Gastrocnemius medialis (tissue), 4 donors: Measurements from ENCODE around the gene PDIA5. TPM values are rescaled to one million over a fixed set of nuclear protein-coding genes. Genes with fewer than 3 reads are reported as not detected.

ENCODE experiments used
- ATAC-seq, 2 donors: fragments of 150-250 bp; one replicate each; pipeline ENCODE4 v1.9.1; 2016
- DNase-seq, 2 donors: peaks; one replicate each; pipeline ENCODE4 v3.0.0-alpha.2; 2019
- H3K27ac ChIP-seq, 4 donors: fragments of 200-600 bp; sonication (generic); 1 replicate in 1 of 4; 2 replicates in 3 of 4; pipeline ENCODE4 v1.5.1; 2016 to 2018; ENCODE audit warnings: mild to moderate bottlenecking in 2 of 4, moderate library complexity in 1 of 4
- H3K27me3 ChIP-seq, 3 donors: fragments of 200-600 bp; sonication (generic) in 2 of 3; 1 replicate in 1 of 3; 2 replicates in 2 of 3; pipeline versions ENCODE4 v1.5.1 to v1.6.0; 2016 to 2019; ENCODE audit warnings: mild to moderate bottlenecking in 1 of 3, moderate library complexity in 1 of 3
- H3K36me3 ChIP-seq, 2 donors: fragments of 200-600 bp; sonication (generic) in 1 of 2; one replicate each; pipeline ENCODE4 v1.5.1; 2017 to 2018
- H3K4me1 ChIP-seq, 2 donors: fragments of 200-600 bp; sonication (generic) in 1 of 2; one replicate each; pipeline ENCODE4 v1.5.1; 2016 to 2017; ENCODE audit warnings: mild to moderate bottlenecking in 2 of 2
- H3K4me3 ChIP-seq, 4 donors: fragments of 200-600 bp; sonication (generic) in 3 of 4; 1 replicate in 1 of 4; 2 replicates in 3 of 4; pipeline ENCODE4 v1.5.1; 2016 to 2019; ENCODE audit warnings: mild to moderate bottlenecking in 2 of 4
- H3K9me3 ChIP-seq, 3 donors: fragments of 200-600 bp; sonication (generic) in 2 of 3; 1 replicate in 1 of 3; 2 replicates in 2 of 3; pipeline ENCODE4 v1.5.1; 2016 to 2019
- CTCF ChIP-seq, 5 experiments: fragments of 450-650 bp in 3 of 5; fragments of 200-600 bp in 2 of 5; sonication (generic) in 2 of 5; IDR thresholded peaks in 4 of 5; conservative IDR thresholded peaks in 1 of 5; 1 replicate in 4 of 5; 2 replicates in 1 of 5; pipeline ENCODE4 v1.5.1; 2016 to 2019; ENCODE audit warnings: antibody characterized with exemption in 5 of 5, mild to moderate bottlenecking in 3 of 5, moderate library complexity in 3 of 5
- POLR2A ChIP-seq, 2 donors: fragments of 450-650 bp; IDR thresholded peaks; one replicate each; pipeline ENCODE4 v1.6.1; 2017; ENCODE audit warnings: antibody characterized with exemption in 2 of 2, mild to moderate bottlenecking in 2 of 2, moderate library complexity in 2 of 2
- in situ Hi-C, 4 donors: fragments of 200-750 bp; cut with MboI; loops; one replicate each; pipeline versions ENCODE4 v1.15.0 to v1.8.0; 2017; ENCODE audit warnings: low sequenced_read_pairs in 4 of 4
- intact Hi-C: fragments of 100-400 bp; cut with DNase I; formaldehyde crosslinking; loops from one replicate; pipeline ENCODE4 v1.15.1; 2023; ENCODE audit warnings: low total_unique reads
- total RNA-seq, 4 donors: library from RNA; depleted of rRNA; stranded (reverse); fragments of >200 nt; gene quantifications; one replicate each; pipeline versions ENCODE4 v1.1.0 to v1.2.3, GENCODE V29; 2016

Gene PDIA5
- total RNA-seq, 4 donors from 2014 or later = 2.3 to 4.2 (median 3.0) TPM

DNA sequence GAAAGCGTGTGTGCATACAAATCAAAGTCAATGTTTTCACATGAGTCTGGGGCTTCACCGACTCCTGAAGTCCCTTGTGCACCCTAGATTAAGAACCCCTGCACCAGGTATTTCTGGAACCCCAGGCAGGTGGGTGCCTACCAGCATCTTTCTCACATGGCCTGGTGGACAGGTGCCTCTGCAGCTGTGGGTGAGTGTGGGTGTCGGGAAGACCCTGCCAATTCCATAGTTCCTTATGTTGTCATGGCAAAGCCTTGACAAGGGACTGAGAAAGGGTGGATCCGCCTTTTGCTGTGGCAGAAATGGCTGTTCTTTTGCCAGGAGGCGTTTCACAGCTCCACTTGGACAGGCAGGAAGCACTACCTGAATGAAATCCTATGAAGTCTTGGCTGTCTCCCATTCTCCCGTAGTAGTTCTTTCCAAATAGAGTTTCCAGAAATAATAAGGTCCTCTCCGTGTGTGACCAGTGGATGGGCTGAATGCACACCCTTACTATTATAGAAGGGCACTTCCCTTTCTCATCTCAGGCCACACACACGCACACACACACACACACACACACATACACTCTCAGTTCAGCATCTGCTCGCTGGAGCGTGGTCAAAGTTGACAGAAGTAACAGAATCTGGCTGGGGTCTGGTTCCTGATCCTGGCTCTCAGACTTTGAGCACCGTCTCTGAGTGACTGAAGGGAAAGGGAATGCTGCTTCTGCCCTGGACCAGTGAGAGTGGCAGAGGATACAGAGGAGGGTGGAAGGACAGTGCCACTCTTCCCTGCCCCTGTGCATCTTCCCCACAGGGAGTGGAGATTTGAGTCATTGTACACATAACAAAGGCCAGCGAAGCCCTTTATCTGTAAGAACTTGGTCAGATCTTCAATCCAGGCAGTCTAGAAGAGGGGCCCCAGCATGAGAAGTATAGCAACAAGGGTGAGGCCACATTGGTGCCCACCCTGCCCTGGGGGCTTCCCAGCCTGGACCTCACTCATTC is 38.7 kb downstream of the PDIA5 start:
- Histone ChIP-seq H3K9me3 (no peaks in the 10 kb centered on the region), H3K36me3 (peaks cover 0 to 12% of the 10 kb centered on the region in 2 donors), H3K27me3 (no peaks in the 10 kb centered on the region), H3K4me1 (no peaks in the 10 kb centered on the region), H3K4me3 (no peak overlapping the region), H3K27ac (no peak overlapping the region)
- in situ Hi-C loops = no loop called here
- intact Hi-C loops = no loop called here
- ATAC-seq = no peak
- no peak for DNase-seq
- TF ChIP-seq CTCF (IDR thresholded peaks at IDR 0.05 in 4 of 5, conservative IDR thresholded peaks at IDR 0.05 in 1 of 5) = no peak
- TF ChIP-seq POLR2A (IDR thresholded peaks at IDR 0.05) = no peak

DNA sequence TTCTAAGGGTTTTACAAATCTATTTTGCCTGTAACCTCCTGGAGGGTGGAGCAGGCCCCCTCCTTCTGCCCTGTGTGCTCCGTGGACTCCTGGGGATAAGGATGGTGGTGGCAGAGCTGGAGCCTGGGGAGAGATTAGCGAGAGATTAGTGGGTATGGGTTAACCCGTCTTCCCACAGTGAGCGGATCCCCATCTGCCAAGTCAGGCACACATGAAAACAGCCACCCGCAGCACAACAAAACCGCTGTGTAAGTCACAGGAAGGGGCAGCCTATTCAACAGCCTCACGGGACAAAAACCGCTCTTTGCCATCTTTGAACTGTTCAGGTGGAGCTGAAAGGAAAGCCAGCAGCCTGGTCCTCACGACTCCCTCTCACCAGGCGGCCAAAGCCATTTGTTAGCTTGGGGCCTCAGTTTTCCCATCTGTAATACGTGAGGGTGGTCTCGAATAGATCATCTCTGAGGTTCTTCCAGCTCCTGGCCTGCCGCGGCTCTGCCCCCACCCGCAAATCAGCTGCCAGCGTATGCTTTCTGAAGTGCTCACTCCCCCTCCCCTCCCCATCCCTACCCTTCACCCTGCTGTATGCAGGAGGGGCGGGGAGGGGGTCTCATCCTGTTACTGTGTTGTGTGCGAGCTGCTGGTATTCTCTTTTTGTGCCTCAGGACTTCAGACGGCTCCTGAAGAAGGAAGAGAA is 43.6 kb downstream of the PDIA5 start:
- no peak for DNase-seq
- in situ Hi-C loops = no loop called here
- Histone ChIP-seq H3K27me3 (no peaks in the 10 kb centered on the region), H3K27ac (no peak overlapping the region), H3K4me3 (no peak overlapping the region), H3K4me1 (no peaks in the 10 kb centered on the region), H3K36me3 (peaks cover 0 to 8% of the 10 kb centered on the region in 2 donors), H3K9me3 (no peaks in the 10 kb centered on the region)
- intact Hi-C loops = no loop called here
- ATAC-seq = no peak
- TF ChIP-seq CTCF (IDR thresholded peaks at IDR 0.05 in 4 of 5, conservative IDR thresholded peaks at IDR 0.05 in 1 of 5) (no peak), POLR2A (IDR thresholded peaks at IDR 0.05) (no peak)

- ATAC-seq (no peak), DNase-seq (no peak)
- in situ Hi-C loops (no loop called here), intact Hi-C loops (no loop called here)
- Histone ChIP-seq H3K27me3 (no peaks in the 10 kb centered on the region), H3K9me3 (no peaks in the 10 kb centered on the region), H3K27ac (no peak overlapping the region), H3K4me1 (no peaks in the 10 kb centered on the region), H3K36me3 (peaks cover 0 to 8% of the 10 kb centered on the region in 2 donors), H3K4me3 (no peak overlapping the region)
- TF ChIP-seq POLR2A (IDR thresholded peaks at IDR 0.05) = no peak
- TF ChIP-seq CTCF (IDR thresholded peaks at IDR 0.05 in 4 of 5, conservative IDR thresholded peaks at IDR 0.05 in 1 of 5) = no peak
Observed at GRCh38 chr3:123110976-123111615, 44.3 kb downstream of the PDIA5 start.

GRCh38 chr3:123111640-123112039 is 44.8 kb downstream of the PDIA5 start:
- no peak overlapping the region for H3K27ac ChIP-seq
- H3K9me3 ChIP-seq = no peaks in the 10 kb centered on the region
- H3K27me3 ChIP-seq = no peaks in the 10 kb centered on the region
- no peak for DNase-seq
- no peaks in the 10 kb centered on the region for H3K4me1 ChIP-seq
- TF ChIP-seq POLR2A (IDR thresholded peaks at IDR 0.05) (no peak), CTCF (IDR thresholded peaks at IDR 0.05 in 4 of 5, conservative IDR thresholded peaks at IDR 0.05 in 1 of 5) (no peak)
- no peak for ATAC-seq
- intact Hi-C loops (no loop called here), in situ Hi-C loops (no loop called here)
- peaks cover 0 to 12% of the 10 kb centered on the region in 2 donors for H3K36me3 ChIP-seq
- no peak overlapping the region for H3K4me3 ChIP-seq
